Activated naive CD4-positive, alpha-beta T cell treated with anti-CD3 and anti-CD28 coated beads, Interleukin-2, amount 10 ng/mL, durations not matched to agents 7 days and 5 days (primary cell): ENCODE results near the gene TMEM17.
"Not testable (repeated sequence)": the region's sequence is repeated elsewhere in the genome, so short reads cannot be mapped to it uniquely, and the experiment has no call there.

Experiments
- CTCF ChIA-PET: fragments of 350-600 bp; sonication (Branson Sonifier 250); formaldehyde crosslinking; loops from one replicate; lab custom pipeline; 2021; ENCODE audit warnings: antibody characterized with exemption; lab: Charles Lee
- DNase-seq: peaks from one replicate; pipeline ENCODE4 v3.0.0-alpha.2; 2020
- H3K27ac Mint-ChIP-seq: one replicate; pipeline ENCODE4 v1.8.0; 2021; ENCODE audit warnings: mild to moderate bottlenecking, moderate library complexity, mixed read lengths
- H3K27me3 Mint-ChIP-seq: one replicate; pipeline ENCODE4 v1.8.0; 2021; ENCODE audit warnings: mild to moderate bottlenecking, mixed read lengths
- H3K36me3 Mint-ChIP-seq: one replicate; pipeline ENCODE4 v1.8.0; 2021; ENCODE audit warnings: mixed read lengths
- H3K4me1 Mint-ChIP-seq: one replicate; pipeline ENCODE4 v1.8.0; 2021; ENCODE audit warnings: mixed read lengths
- H3K4me3 Mint-ChIP-seq: one replicate; pipeline ENCODE4 v1.8.0; 2021; ENCODE audit warnings: mild to moderate bottlenecking, moderate library complexity, mixed read lengths
- H3K9me3 Mint-ChIP-seq: one replicate; pipeline ENCODE4 v1.8.0; 2021; ENCODE audit warnings: mixed read lengths

Gene TMEM17

DNA sequence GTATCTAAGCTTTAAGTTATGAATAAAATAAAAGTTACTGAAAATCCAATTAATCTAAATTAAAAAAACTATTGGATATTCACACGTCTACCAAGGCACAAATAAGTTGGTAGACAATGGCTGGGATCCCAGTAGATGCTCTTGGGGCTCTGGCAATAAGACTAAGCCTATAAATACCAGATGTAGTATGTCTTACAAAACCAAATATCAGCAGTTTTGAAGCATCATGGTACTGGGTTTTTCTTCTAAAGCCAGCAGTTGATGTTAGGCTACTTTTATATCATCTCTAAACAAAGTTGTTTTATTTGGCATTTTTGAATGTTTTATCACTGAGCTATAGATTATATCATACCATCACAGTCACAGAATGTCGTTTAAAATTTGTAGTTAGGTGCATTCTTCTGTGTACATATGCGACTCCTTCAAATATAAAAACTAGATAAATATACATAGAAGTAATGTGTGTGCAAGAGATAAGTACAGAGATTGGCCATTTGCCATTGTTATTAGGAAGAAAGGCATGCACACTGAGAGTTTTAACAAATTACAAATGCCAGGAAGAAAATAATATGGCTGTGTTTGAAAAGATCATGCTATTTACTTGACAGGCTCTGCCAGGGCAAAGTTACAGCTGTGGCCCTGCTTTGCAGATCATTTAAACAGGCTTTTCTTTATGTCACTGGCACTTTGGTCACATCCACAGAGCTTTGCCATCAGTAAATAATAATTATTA, 21.6 kb upstream of the TMEM17 start:
- Mint-ChIP-seq H3K27ac (no peak overlapping the region), H3K4me1 (no peaks in the 10 kb centered on the region), H3K4me3 (no peak overlapping the region), H3K9me3 (no peaks in the 10 kb centered on the region), H3K27me3 (peaks cover 10% of the 10 kb centered on the region), H3K36me3 (no peaks in the 10 kb centered on the region)
- CTCF ChIA-PET = no interaction called here
- DNase-seq = no peak

DNA sequence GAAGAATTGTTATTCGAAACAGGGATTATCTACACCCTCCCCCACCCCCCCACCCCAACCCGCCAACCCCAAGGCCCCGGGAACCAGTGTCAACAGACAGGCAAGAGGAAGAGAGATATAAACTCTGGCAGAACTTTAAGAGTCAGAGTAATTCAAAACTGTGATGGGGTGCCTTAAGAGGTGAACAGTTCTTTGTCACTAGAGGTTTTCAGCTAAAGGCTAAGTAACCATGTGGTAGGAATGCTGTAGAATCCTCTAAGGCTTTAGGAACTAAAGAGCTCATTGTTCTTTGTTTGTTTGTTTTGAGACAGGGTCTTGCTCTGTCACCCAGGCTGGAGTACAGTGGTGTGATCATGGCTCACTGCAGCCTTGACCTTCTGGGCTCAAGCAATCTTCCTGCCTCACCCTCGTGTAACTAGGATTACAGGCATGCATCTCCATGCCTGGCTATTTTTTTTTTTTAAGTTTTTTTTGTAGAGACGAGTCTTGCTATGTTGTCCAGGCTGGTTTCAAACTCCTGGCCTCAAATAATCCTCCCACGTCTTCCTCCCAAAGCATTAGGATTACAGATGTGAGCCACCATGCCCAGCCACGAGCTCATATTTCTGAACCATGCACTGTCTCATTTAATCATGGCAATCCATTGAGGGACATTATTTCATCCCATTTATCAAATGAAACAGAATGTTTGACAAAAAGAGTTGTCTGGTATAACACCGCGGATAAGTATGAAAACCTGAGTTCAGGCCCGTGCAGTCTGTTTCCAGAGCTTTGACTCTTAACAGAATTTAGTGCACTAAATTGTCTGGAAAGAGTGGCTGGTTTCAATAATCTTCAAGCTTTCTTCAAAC, 20.8 kb upstream of the TMEM17 start:
- H3K27me3 Mint-ChIP-seq = peaks cover 10% of the 10 kb centered on the region
- H3K4me1 Mint-ChIP-seq = no peaks in the 10 kb centered on the region
- H3K4me3 Mint-ChIP-seq = no peak overlapping the region
- H3K27ac Mint-ChIP-seq = no peak overlapping the region
- H3K36me3 Mint-ChIP-seq = no peaks in the 10 kb centered on the region
- CTCF ChIA-PET = no interaction called here
- DNase-seq = no peak
- H3K9me3 Mint-ChIP-seq = no peaks in the 10 kb centered on the region

DNA sequence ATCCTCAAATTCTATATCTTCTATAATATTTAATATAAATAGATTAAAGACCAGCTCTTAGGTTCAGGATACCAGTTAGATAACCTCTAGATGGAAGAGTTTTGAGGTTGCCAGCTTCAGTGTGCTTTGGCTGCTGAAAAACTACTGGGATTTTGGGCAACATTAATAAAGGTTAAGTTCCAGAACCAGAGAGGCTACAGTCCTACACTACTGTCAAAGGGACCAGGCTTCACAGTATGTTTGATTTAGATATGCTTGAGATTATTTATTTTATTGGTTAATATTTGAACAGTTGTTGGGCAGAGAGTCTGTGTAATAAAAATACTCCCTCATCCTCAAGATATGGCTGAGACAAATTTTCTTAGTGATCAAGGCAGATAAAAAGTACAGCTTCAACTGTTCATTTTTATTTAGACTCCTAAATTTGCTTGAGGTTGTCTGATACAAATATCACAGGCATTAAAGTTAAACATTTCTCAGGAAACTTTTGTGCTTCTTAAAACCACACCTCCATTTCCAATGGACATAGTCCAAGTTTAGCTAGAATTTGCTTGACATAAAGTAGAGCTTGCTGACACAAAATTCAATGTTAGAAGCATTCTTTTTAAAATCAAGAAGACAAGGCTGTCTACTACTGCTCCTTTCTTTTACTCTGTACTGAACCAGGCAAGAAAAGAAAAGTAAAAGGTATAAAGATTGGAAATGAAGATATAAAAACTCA, 19.7 kb upstream of the TMEM17 start:
- no peak overlapping the region for H3K27ac Mint-ChIP-seq
- H3K4me3 Mint-ChIP-seq = no peak overlapping the region

DNA sequence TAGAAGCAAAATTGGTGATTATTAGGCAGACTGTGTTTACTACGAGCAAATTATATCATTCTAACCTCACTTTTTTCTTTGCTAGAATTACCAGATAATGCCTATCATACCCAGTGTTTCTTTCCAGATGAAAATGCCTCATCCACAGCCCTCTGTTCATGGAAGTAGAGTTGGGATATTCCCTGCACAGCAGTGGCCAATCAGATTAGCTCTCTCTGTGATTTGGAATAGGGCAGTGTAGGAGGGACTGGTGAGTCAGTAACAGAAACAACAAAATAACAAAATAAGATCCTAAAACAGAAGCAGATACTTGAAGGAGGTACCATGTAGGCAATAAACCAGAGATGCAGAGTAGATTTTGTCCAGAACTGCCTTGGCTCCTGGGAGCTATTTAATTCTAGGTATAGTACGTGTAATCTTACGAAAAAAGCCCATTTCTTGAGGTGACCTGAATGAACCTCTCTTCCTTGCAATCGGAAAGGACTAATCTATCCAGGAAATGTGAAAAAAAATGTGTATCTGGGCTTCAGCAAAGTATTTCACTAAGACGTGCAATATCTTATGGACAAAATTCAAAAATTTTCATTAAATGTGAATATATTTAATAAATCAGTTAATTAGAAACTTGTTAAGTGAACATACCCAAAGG, 18.4 kb upstream of the TMEM17 start:
- CTCF ChIA-PET = no interaction called here
- H3K27me3 Mint-ChIP-seq = peaks cover 10% of the 10 kb centered on the region
- no peak overlapping the region for H3K4me3 Mint-ChIP-seq
- no peaks in the 10 kb centered on the region for H3K9me3 Mint-ChIP-seq
- H3K36me3 Mint-ChIP-seq = no peaks in the 10 kb centered on the region
- no peaks in the 10 kb centered on the region for H3K4me1 Mint-ChIP-seq
- no peak overlapping the region for H3K27ac Mint-ChIP-seq
- DNase-seq = no peak

More for the DNA sequence above, 19.7 kb upstream of the TMEM17 start:
- H3K36me3 Mint-ChIP-seq = no peaks in the 10 kb centered on the region
- DNase-seq = no peak
- H3K27me3 Mint-ChIP-seq = peaks cover 10% of the 10 kb centered on the region
- no peaks in the 10 kb centered on the region for H3K4me1 Mint-ChIP-seq
- CTCF ChIA-PET = no interaction called here
- no peaks in the 10 kb centered on the region for H3K9me3 Mint-ChIP-seq

DNA sequence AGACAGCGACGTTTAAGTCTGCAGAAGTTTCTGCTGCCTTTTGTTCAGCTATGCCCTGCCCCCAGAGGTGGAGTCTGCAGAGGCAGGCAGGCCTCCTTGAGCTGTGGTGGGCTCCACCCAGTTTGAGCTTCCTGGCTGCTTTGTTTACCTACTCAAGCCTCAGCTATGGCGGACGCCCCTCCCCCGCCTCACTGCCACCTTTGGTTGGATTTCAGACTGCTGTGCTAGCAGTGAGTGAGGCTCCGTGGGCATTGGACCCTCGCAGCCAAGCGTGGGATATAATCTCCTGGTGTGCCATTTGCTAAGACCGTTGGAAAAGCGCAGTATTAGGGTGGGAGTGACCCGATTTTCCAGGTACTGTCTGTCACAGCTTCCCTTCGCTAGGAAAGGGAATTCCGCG, 15.1 kb upstream of the TMEM17 start:
- H3K9me3 Mint-ChIP-seq, H3K27ac Mint-ChIP-seq, H3K4me3 Mint-ChIP-seq, DNase-seq, CTCF ChIA-PET, H3K4me1 Mint-ChIP-seq, H3K36me3 Mint-ChIP-seq: not testable (repeated sequence)
- H3K27me3 Mint-ChIP-seq = peaks cover 10% of the 10 kb centered on the region

DNA sequence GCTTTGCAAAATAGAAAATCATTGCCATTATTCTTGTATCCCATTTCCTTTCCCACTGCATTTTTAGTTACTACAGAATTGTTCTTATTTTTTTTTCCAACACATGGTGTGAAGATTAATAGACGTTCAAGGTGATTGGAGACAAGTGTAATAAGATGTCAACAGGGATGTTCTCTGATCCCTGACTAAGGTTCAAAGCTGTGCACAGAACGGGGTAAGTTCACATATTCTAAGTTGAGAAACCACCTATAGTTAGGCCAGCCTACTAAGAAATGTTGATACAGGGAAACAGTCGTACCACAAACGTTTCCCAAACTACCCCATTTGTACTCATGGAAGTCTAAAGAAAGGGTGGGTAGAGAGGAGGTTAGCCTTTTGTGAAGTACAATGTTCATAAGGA, 6.4 kb upstream of the TMEM17 start:
- Mint-ChIP-seq H3K27me3 (peaks cover 12% of the 10 kb centered on the region), H3K4me3 (no peak overlapping the region)

DNA sequence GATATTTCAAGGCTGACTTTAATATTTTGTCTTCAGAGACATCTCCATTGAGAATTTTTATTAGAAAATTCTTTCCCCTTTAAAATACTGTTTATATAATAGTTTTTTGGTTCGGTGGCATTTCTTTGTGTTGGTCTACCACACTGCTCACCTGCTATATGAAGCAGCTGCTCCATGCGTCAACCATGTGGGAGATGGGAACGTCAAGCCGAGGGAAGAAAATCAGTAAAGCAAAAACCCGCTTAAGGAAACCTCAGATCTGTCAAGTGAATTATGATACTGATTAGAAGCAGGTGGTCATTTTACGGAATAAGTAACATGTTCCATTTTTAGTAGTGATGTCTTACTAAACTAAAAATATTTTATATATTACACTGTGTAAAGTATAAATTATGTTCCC, 5.6 kb upstream of the TMEM17 start:
- H3K27ac Mint-ChIP-seq = no peak overlapping the region
- H3K9me3 Mint-ChIP-seq = no peaks in the 10 kb centered on the region
- CTCF ChIA-PET = no interaction called here
- H3K36me3 Mint-ChIP-seq = no peaks in the 10 kb centered on the region
- no peaks in the 10 kb centered on the region for H3K4me1 Mint-ChIP-seq
- H3K4me3 Mint-ChIP-seq = no peak overlapping the region
- peaks cover 18% of the 10 kb centered on the region for H3K27me3 Mint-ChIP-seq
- DNase-seq = no peak

More for the DNA sequence above, 6.4 kb upstream of the TMEM17 start:
- no peak for DNase-seq
- Mint-ChIP-seq H3K4me1 (no peaks in the 10 kb centered on the region), H3K9me3 (no peaks in the 10 kb centered on the region), H3K36me3 (no peaks in the 10 kb centered on the region), H3K27ac (no peak overlapping the region)
- CTCF ChIA-PET = no interaction called here

DNA sequence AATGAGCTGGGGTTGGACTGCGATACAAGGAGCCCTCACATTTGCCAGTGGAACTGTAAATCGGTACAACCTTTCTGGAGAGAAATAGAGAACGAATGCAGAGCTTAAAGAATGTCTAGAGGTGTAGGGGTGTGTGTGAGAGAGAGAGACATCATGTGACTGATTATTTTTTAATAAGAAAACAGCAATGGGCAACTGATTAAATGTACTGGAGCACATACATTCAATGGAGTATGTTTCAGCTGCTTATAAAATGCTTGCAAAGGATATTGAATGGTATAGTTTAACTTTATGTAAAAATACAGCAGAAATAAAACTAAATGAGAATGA, 391 bp upstream of the TMEM17 start:
- H3K27ac Mint-ChIP-seq = no peak overlapping the region
- peak overlapping the region; percentile 63 for H3K4me3 Mint-ChIP-seq
- no peaks in the 10 kb centered on the region for H3K36me3 Mint-ChIP-seq
- H3K27me3 Mint-ChIP-seq = peaks cover 34% of the 10 kb centered on the region
- H3K4me1 Mint-ChIP-seq = peaks cover 7% of the 10 kb centered on the region
- no peak for DNase-seq
- H3K9me3 Mint-ChIP-seq = no peaks in the 10 kb centered on the region
- CTCF ChIA-PET = interaction anchor here (1.1 kb wide), 1 partner anchor 269 kb away, joined by 3 read pairs; no protein-coding TSS in a partner anchor

DNA sequence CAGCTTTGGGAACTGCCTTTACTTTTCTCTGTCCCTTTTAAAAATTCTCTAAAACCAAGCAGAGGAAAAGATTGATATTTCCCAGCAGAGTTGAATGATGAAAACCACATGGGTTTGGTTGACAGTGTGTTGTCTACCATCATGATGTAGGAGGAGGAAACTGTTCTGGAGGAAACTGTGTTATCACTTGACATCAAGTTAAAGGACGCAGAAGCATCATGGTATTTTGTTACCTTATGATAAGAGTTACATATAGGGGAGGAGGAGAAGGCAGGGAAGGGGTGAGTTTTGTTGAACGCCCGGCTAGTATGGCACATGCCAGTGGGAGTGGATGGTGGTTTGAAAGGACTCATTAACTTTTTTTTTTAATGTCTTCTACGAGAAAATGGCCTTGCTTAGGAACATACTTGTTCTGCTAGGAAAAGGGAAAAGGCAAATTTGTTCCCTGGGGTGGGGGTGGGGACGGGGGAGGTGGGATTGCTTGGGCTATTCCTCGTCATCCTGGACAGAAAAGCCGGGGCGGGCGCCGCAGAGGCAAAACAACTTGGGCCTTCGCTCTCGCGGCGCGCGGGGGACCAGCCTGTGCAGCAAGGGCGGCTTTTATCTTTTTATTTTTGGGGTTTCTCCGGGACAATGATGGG, 766 bp downstream of the TMEM17 start:
- Mint-ChIP-seq H3K9me3 (no peaks in the 10 kb centered on the region), H3K36me3 (no peaks in the 10 kb centered on the region)
- CTCF ChIA-PET = no interaction called here

DNA sequence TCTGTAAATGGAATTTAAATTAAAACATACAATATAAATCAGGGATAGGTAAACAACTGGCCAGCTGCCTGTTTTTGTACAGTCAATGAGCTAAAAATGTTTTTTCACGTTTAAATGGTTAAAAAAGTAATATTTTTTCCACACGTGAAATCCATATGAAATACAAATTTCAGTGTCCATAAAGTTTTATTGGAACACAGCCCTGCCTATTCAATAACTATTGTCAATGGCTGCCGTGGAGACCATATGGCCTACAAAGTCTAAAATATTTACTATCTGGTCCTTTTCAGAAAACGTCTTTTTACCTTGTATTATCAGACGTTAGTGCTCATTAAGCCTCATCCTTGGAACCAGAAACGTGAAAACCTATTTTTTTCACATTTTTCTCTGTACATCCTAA, 1.3 kb downstream of the TMEM17 start:
- CTCF ChIA-PET = no interaction called here
- H3K4me3 Mint-ChIP-seq = peak overlapping the region; percentile 63
- H3K27me3 Mint-ChIP-seq = peaks cover 34% of the 10 kb centered on the region
- no peak overlapping the region for H3K27ac Mint-ChIP-seq
- H3K4me1 Mint-ChIP-seq = peaks cover 7% of the 10 kb centered on the region
- H3K36me3 Mint-ChIP-seq = no peaks in the 10 kb centered on the region
- no peaks in the 10 kb centered on the region for H3K9me3 Mint-ChIP-seq
- no peak for DNase-seq

More for the DNA sequence above, 766 bp downstream of the TMEM17 start:
- Mint-ChIP-seq H3K4me1 (peaks cover 7% of the 10 kb centered on the region), H3K27ac (no peak overlapping the region), H3K4me3 (peak overlapping the region; percentile 63), H3K27me3 (peaks cover 34% of the 10 kb centered on the region)
- no peak for DNase-seq

DNA sequence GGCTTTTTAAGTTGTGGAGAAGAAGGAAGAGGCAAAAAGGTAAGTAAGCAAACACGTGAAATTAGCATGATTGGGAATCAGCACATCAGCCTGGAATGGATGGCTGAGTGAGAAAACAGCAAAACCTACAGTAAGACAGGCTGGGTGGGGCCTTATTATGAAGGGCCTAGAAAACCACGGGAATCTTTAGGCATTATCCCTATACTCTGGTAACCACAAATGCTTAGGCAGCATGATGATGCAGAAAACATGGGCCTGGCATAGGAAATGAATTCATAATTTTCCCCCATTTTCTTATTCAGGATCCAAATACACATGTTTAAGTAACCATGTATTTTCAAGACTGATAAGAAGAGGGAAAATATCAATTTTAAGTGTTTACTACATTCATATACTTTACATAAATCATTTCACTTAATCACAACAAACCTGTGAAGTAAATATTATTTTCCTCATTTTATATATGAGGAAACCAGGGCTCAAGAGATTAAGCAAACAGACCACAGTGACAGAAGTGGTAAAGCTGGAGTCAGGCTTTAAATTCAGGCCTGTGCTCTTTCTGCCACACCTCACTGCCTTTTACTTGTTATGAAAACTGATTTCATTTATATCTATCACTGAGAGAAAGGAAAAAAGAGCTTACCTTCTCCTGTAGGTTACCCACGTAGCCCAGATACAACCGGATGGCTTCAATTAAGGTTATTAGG, 4.0 kb downstream of the TMEM17 start:
- peaks cover 7% of the 10 kb centered on the region for H3K4me1 Mint-ChIP-seq
- no peak overlapping the region for H3K4me3 Mint-ChIP-seq
- no peak for DNase-seq
- peaks cover 25% of the 10 kb centered on the region for H3K27me3 Mint-ChIP-seq
- no peaks in the 10 kb centered on the region for H3K36me3 Mint-ChIP-seq
- H3K27ac Mint-ChIP-seq = no peak overlapping the region
- CTCF ChIA-PET = no interaction called here
- H3K9me3 Mint-ChIP-seq = no peaks in the 10 kb centered on the region

DNA sequence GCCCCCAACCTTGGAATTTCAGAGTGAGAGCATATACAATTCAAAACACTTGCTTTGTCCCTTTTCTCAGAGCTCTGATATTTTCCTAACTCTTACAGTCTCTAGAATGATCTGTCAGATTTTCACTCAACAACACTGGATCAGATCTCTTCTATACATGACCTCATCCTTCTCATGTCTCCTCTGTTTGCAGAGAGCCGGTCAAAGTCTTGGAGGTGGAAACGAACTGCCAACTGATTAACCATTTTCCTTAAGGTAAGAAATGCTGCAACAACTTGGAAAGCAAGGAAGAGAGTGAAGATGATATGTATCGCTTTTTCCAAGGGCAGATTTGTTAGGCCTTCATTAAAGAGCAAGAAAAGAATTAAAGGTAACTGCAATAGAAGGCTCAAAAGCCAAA, 4.9 kb downstream of the TMEM17 start:
- H3K4me1 Mint-ChIP-seq = peaks cover 3% of the 10 kb centered on the region
- DNase-seq = no peak
- H3K27ac Mint-ChIP-seq = no peak overlapping the region
- H3K36me3 Mint-ChIP-seq = no peaks in the 10 kb centered on the region
- CTCF ChIA-PET = no interaction called here
- no peak overlapping the region for H3K4me3 Mint-ChIP-seq
- peaks cover 17% of the 10 kb centered on the region for H3K27me3 Mint-ChIP-seq
- H3K9me3 Mint-ChIP-seq = no peaks in the 10 kb centered on the region

DNA sequence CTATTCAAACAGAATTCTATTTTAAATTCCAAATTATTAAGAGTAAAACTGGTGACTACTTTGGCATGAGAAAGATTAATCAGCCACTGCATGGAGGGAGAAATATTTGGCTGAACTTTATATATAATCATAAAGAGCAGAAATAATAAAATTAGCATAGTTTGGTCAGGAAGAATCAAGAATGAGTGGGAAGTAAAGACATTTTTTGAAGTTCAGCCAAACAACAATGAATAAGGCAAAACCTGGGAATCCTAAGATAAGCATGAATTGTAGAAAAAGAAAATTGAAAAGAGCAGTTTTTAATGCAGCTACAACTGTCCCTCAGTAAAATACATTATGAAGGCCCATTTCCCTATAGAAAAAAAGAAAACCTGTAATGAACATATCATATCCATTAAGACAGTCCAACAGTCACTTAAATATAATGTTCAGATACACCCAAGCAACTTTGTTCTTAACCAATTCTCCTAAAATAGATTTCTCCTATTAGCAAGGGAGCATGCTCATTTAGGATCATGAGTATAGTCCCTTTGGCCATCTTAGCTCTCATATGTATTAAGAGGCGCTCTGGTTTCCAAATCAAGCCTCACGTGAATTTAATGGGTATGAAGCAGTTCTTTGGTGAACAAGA, 6.5 kb downstream of the TMEM17 start:
- no peak overlapping the region for H3K27ac Mint-ChIP-seq
- H3K9me3 Mint-ChIP-seq = no peaks in the 10 kb centered on the region
- DNase-seq = no peak
- CTCF ChIA-PET = no interaction called here
- no peaks in the 10 kb centered on the region for H3K36me3 Mint-ChIP-seq
- no peaks in the 10 kb centered on the region for H3K4me1 Mint-ChIP-seq
- peaks cover 3% of the 10 kb centered on the region for H3K27me3 Mint-ChIP-seq
- H3K4me3 Mint-ChIP-seq = no peak overlapping the region
